HepG2 (cell line): ENCODE results near the gene MXI1. TPM values are rescaled to one million over a fixed set of nuclear protein-coding genes. Genes with fewer than 3 reads are reported as not detected.
A peak's percentile ranks its signal among the peaks of the same experiment; 100 is the strongest.

Source experiments
- CEBPB ChIP-seq: IDR thresholded peaks from 2 replicates; pipeline ENCODE4 v1.6.1; 2011; ENCODE audit warnings: low read depth, low read length, improper control_type of control experiment, borderline replicate concordance
- FOXM1 ChIP-seq: sonication (generic); formaldehyde crosslinking; IDR thresholded peaks from 2 replicates; pipeline ENCODE4 v1.5.0; 2020; ENCODE audit warnings: missing genetic modification reagents
- FOXP4 ChIP-seq: sonication (generic); formaldehyde crosslinking; IDR thresholded peaks from 2 replicates; pipeline ENCODE4 v1.4.0; 2020; ENCODE audit warnings: missing genetic modification reagents
- HBP1 ChIP-seq: IDR thresholded peaks from 2 replicates; pipeline ENCODE4 v1.6.1; 2016; ENCODE audit warnings: low read depth, control low read depth
- HNRNPLL ChIP-seq: fragments of 200-400 bp; formaldehyde crosslinking; IDR thresholded peaks from 2 replicates; pipeline ENCODE4 v1.6.1; 2017; ENCODE audit warnings: mild to moderate bottlenecking, low read depth, low read length; ENCODE audit not compliant: poor library complexity, severe bottlenecking
- KDM2A ChIP-seq: sonication (generic); formaldehyde crosslinking; IDR thresholded peaks from 2 replicates; pipeline ENCODE4 v1.4.0; 2020; ENCODE audit warnings: low read depth, missing genetic modification reagents, borderline replicate concordance
- MEF2D ChIP-seq: sonication (generic); formaldehyde crosslinking; IDR thresholded peaks from 2 replicates; pipeline ENCODE4 v1.5.1; 2020; ENCODE audit warnings: mild to moderate bottlenecking, missing genetic modification reagents
- MYC ChIP-seq: sonication (generic); formaldehyde crosslinking; IDR thresholded peaks from 2 replicates; pipeline ENCODE4 v1.9.0; 2021; ENCODE audit warnings: missing genetic modification reagents, borderline replicate concordance
- NFKB2 ChIP-seq: sonication (generic); formaldehyde crosslinking; IDR thresholded peaks from 2 replicates; pipeline ENCODE4 v1.4.0; 2020; ENCODE audit warnings: missing genetic modification reagents, borderline replicate concordance
- POLR2A ChIP-seq, 2 experiments: IDR thresholded peaks; 2 replicates each; pipeline ENCODE4 v1.6.1; 2011; ENCODE audit warnings: low read depth in 2 of 2, low read length in 2 of 2, mild to moderate bottlenecking in 1 of 2, moderate library complexity in 1 of 2; ENCODE audit not compliant: insufficient read depth in 1 of 2
- SOX5 ChIP-seq: IDR thresholded peaks from 2 replicates; pipeline ENCODE4 v1.6.1; 2016; ENCODE audit warnings: borderline replicate concordance
- XBP1 ChIP-seq: sonication (generic); formaldehyde crosslinking; IDR thresholded peaks from 2 replicates; pipeline ENCODE4 v1.5.0; 2020; ENCODE audit warnings: missing genetic modification reagents
- ZBTB38 ChIP-seq: sonication (generic); formaldehyde crosslinking; IDR thresholded peaks from 2 replicates; pipeline ENCODE4 v1.5.1; 2020; ENCODE audit warnings: mild to moderate bottlenecking, missing genetic modification reagents
- ZNF724P ChIP-seq: sonication (generic); formaldehyde crosslinking; IDR thresholded peaks from 2 replicates; pipeline ENCODE4 v1.8.0; 2022; ENCODE audit warnings: missing genetic modification reagents, borderline replicate concordance
- ZNF749 ChIP-seq: sonication (generic); formaldehyde crosslinking; IDR thresholded peaks from 2 replicates; pipeline ENCODE4 v1.8.0; 2022; ENCODE audit warnings: mild to moderate bottlenecking, missing genetic modification reagents, moderate library complexity, borderline replicate concordance
- ZNF772 ChIP-seq: sonication (generic); formaldehyde crosslinking; IDR thresholded peaks from 2 replicates; pipeline ENCODE4 v1.5.0; 2020; ENCODE audit warnings: mild to moderate bottlenecking, missing genetic modification reagents
- polyA plus RNA-seq, 8 experiments: library from polyadenylated mRNA; depleted of rRNA in 3 of 8; stranded (reverse) in 7 of 8; unstranded in 1 of 8; fragments of >200 nt; fragmentation: Illumina TruSeq in 4 of 8; extraction: Trizol in 4 of 8; gene quantifications; 2 replicates each; pipeline versions ENCODE4 v1.2.1 to v1.2.3, GENCODE V29; 2011 to 2016; ENCODE audit warnings: low read depth in 4 of 8, missing spikeins in 1 of 8, mixed read lengths in 1 of 8; ENCODE audit not compliant: insufficient read depth in 1 of 8
- total RNA-seq, 5 experiments: library from RNA; depleted of rRNA; stranded (reverse); fragments of >200 nt; fragmentation: Illumina TruSeq; extraction: Trizol; gene quantifications; 2 replicates each; pipeline ENCODE4 v1.2.3, GENCODE V29; 2016; ENCODE audit warnings: low read depth in 1 of 5
- TF ChIP-seq, protein P1 (sequence below), 2 experiments: fragments of 450-650 bp in 1 of 2; sonication (generic) in 1 of 2; formaldehyde crosslinking in 1 of 2; IDR thresholded peaks; 2 replicates each; pipeline versions ENCODE4 v1.6.1 to v1.8.0; 2016 to 2022; ENCODE audit warnings: antibody characterized with exemption in 1 of 2, mild to moderate bottlenecking in 1 of 2, missing genetic modification reagents in 1 of 2

MXI1 gene
- total and polyA plus RNA-seq, 2 of the 13 experiments (the other 11 are each of a cell fraction or from before 2014, with no cell fraction given) = 6.6 to 22.0 TPM

GRCh38 chr10:110209454-110209925 lies 2.1 kb downstream of the MXI1 start (continued):
- TF ChIP-seq MEF2D (CRISPR knock-in tag) (0 out of 2 replicates have a peak, but pooled peaks have one; percentile 63), ZNF724P (CRISPR knock-in tag) (0 out of 2 replicates have a peak, but pooled peaks have one; percentile 40), MYC (peak; percentile 51; the same call in 1 of the 2 replicates), ZNF749 (no peak), KDM2A (CRISPR knock-in tag) (peak; percentile 68; the same call in 1 of the 2 replicates), NFKB2 (CRISPR knock-in tag) (0 out of 2 replicates have a peak, but pooled peaks have one; percentile 31), HNRNPLL (peak; percentile 79), XBP1 (CRISPR knock-in tag) (no peak), FOXP4 (CRISPR knock-in tag) (peak; percentile 64), ZNF772 (CRISPR knock-in tag) (0 out of 2 replicates have a peak, but pooled peaks have one; percentile 53), CEBPB (no peak), HBP1 (CRISPR knock-in tag) (peak; percentile 48; the same call in 1 of the 2 replicates), SOX5 (CRISPR knock-in tag) (peak; percentile 10; the same call in 1 of the 2 replicates), POLR2A (IDR thresholded peaks at IDR 0.05; ENCODE audit: insufficient read depth in 1 of 2, low read depth in 2 of 2, low read length in 2 of 2) (peak in 1 of 2 experiments; percentile 39; a peak in 1 of 4 replicates), ZBTB38 (peak; percentile 43; the same call in 1 of the 2 replicates), FOXM1 (CRISPR knock-in tag) (no peak)
- TF ChIP-seq, protein P1, sequence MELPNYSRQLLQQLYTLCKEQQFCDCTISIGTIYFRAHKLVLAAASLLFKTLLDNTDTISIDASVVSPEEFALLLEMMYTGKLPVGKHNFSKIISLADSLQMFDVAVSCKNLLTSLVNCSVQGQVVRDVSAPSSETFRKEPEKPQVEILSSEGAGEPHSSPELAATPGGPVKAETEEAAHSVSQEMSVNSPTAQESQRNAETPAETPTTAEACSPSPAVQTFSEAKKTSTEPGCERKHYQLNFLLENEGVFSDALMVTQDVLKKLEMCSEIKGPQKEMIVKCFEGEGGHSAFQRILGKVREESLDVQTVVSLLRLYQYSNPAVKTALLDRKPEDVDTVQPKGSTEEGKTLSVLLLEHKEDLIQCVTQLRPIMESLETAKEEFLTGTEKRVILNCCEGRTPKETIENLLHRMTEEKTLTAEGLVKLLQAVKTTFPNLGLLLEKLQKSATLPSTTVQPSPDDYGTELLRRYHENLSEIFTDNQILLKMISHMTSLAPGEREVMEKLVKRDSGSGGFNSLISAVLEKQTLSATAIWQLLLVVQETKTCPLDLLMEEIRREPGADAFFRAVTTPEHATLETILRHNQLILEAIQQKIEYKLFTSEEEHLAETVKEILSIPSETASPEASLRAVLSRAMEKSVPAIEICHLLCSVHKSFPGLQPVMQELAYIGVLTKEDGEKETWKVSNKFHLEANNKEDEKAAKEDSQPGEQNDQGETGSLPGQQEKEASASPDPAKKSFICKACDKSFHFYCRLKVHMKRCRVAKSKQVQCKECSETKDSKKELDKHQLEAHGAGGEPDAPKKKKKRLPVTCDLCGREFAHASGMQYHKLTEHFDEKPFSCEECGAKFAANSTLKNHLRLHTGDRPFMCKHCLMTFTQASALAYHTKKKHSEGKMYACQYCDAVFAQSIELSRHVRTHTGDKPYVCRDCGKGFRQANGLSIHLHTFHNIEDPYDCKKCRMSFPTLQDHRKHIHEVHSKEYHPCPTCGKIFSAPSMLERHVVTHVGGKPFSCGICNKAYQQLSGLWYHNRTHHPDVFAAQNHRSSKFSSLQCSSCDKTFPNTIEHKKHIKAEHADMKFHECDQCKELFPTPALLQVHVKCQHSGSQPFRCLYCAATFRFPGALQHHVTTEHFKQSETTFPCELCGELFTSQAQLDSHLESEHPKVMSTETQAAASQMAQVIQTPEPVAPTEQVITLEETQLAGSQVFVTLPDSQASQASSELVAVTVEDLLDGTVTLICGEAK (IDR thresholded peaks at IDR 0.05) = no peak
- TF ChIP-seq, protein P1 (CRISPR knock-in tag; IDR thresholded peaks at IDR 0.05) = peak; percentile 37; the same call in 1 of the 2 replicates
